ENCODE data around the gene CLIP2.

CLIP2 gene

DNA sequence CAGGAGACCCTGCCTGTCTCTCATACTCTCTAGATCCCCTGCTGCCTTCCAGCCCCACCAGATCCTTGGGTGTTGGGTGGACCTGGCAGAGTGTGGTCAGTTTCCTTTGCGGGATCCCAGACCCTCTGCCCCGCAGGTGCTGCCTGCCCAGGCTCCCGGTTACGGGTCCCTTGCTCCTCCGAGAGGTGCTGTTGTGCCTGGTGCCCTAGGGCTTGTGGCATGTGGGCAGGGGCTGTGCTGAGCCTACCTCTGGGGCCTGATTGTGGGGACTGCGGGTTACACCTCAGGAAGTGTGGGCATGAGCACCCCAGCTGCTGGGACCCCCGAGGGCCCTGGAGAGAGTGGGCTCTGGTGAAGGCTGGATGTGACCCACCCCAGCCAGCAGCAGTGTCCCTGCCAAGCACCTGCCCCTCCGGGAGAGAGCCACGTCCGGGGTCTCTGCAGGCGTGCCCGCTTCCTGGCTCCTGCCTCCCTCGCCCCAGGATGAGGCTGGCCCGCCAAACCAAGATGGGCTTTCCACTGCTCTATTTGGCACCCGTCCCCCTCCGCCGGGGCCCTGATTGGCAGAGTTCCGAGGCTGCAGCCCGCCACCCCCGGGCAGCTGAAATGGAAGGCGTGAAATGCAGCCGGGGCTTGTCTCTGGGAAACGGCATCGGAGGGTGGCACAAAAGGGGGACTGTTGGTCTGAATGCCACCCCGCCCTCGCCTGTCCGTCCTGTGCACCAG, 17.0 kb downstream of the CLIP2 start:
- Histone ChIP-seq H3K9me3 (ENCODE audit: insufficient read depth, low read length, severe bottlenecking) (no peaks in the 10 kb centered on the region), H3K27ac (ENCODE audit: low read length) (no peak overlapping the region), H3K9ac (ENCODE audit: low read depth, low read length) (no peak overlapping the region), H2AFZ (ENCODE audit: low read depth, low read length) (no peak overlapping the region), H3K36me3 (ENCODE audit: insufficient read depth, low read length) (no peaks in the 10 kb centered on the region), H4K20me1 (ENCODE audit: insufficient read depth, low read length) (peaks cover 27% of the 10 kb centered on the region), H3K4me3 (ENCODE audit: low read depth in 1 of 2, low read length in 2 of 2) (no peak overlapping the region), H3K4me2 (ENCODE audit: insufficient read depth, low read length) (no peak overlapping the region), H3K4me1 (ENCODE audit: insufficient read depth, low read length) (no peaks in the 10 kb centered on the region), H3K79me2 (ENCODE audit: insufficient read depth, low read length) (no peaks in the 10 kb centered on the region), H3K27me3 (ENCODE audit: insufficient read depth, low read length, poor library complexity) (no peaks in the 10 kb centered on the region)
- DNase-seq (no peak), ATAC-seq (ENCODE audit: insufficient read depth, low read depth) (no peak)
- TF ChIP-seq EZH2 (IDR thresholded peaks at IDR 0.05; ENCODE audit: borderline replicate concordance, low read depth, low read length, severe bottlenecking): no peak
- TF ChIP-seq, protein P1, sequence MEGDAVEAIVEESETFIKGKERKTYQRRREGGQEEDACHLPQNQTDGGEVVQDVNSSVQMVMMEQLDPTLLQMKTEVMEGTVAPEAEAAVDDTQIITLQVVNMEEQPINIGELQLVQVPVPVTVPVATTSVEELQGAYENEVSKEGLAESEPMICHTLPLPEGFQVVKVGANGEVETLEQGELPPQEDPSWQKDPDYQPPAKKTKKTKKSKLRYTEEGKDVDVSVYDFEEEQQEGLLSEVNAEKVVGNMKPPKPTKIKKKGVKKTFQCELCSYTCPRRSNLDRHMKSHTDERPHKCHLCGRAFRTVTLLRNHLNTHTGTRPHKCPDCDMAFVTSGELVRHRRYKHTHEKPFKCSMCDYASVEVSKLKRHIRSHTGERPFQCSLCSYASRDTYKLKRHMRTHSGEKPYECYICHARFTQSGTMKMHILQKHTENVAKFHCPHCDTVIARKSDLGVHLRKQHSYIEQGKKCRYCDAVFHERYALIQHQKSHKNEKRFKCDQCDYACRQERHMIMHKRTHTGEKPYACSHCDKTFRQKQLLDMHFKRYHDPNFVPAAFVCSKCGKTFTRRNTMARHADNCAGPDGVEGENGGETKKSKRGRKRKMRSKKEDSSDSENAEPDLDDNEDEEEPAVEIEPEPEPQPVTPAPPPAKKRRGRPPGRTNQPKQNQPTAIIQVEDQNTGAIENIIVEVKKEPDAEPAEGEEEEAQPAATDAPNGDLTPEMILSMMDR (IDR thresholded peaks at IDR 0.05; ENCODE audit: borderline replicate concordance, extremely low read depth, low read length, poor library complexity, severe bottlenecking): no peak

DNA sequence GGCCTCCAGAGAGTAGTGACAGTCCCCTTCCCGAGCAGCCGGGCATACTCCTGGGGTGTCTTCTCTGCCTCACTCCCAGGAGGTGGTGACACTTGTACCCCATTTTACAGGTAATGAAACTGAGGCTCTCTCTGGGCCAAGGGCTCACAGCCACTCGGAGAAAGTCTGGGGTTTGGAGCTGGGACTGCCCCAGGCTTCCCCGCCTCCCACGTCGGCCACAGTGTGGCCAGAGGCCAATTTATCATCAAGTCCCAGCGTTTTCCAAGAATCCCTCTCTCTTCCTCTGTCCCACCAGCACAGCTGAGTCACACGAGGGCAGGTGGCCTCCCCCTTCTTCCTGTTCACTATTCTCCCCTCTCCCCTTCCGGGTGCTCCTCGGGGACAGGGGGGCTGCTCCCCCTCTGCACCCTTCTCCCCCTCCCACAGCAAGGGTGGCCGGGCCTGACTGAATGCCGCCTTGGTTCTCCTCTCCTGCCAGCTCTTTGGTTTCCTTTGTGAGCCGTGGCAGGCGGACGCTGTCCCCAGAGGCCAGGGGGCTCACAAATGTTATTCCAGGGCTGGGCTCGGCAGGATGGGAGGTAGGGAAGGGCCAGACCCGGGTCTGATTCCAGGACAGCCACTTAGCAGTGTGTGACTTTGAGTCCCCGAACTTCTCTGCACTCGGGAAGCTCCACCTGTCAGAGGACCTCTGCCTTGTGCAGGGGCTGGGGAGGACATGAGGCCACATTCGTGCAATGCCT, 17.7 kb downstream of the CLIP2 start:
- H4K20me1 ChIP-seq (ENCODE audit: insufficient read depth, low read length): peaks cover 27% of the 10 kb centered on the region
- H3K9ac ChIP-seq (ENCODE audit: low read depth, low read length): no peak overlapping the region
- no peaks in the 10 kb centered on the region for H3K27me3 ChIP-seq (ENCODE audit: insufficient read depth, low read length, poor library complexity)
- 0 out of 3 replicates have a peak, but pooled peaks have one; percentile 29 for ATAC-seq (ENCODE audit: insufficient read depth, low read depth)
- no peak overlapping the region for H3K4me2 ChIP-seq (ENCODE audit: insufficient read depth, low read length)
- DNase-seq: no peak
- no peak overlapping the region for H3K27ac ChIP-seq (ENCODE audit: low read length)
- no peak for TF ChIP-seq EZH2 (IDR thresholded peaks at IDR 0.05; ENCODE audit: borderline replicate concordance, low read depth, low read length, severe bottlenecking)
- TF ChIP-seq, protein P1 (IDR thresholded peaks at IDR 0.05; ENCODE audit: borderline replicate concordance, extremely low read depth, low read length, poor library complexity, severe bottlenecking): no peak
- no peaks in the 10 kb centered on the region for H3K4me1 ChIP-seq (ENCODE audit: insufficient read depth, low read length)
- no peaks in the 10 kb centered on the region for H3K36me3 ChIP-seq (ENCODE audit: insufficient read depth, low read length)
- H3K9me3 ChIP-seq (ENCODE audit: insufficient read depth, low read length, severe bottlenecking): no peaks in the 10 kb centered on the region
- H2AFZ ChIP-seq (ENCODE audit: low read depth, low read length): no peak overlapping the region
- H3K79me2 ChIP-seq (ENCODE audit: insufficient read depth, low read length): no peaks in the 10 kb centered on the region
- H3K4me3 ChIP-seq (ENCODE audit: low read depth in 1 of 2, low read length in 2 of 2): no peak overlapping the region

DNA sequence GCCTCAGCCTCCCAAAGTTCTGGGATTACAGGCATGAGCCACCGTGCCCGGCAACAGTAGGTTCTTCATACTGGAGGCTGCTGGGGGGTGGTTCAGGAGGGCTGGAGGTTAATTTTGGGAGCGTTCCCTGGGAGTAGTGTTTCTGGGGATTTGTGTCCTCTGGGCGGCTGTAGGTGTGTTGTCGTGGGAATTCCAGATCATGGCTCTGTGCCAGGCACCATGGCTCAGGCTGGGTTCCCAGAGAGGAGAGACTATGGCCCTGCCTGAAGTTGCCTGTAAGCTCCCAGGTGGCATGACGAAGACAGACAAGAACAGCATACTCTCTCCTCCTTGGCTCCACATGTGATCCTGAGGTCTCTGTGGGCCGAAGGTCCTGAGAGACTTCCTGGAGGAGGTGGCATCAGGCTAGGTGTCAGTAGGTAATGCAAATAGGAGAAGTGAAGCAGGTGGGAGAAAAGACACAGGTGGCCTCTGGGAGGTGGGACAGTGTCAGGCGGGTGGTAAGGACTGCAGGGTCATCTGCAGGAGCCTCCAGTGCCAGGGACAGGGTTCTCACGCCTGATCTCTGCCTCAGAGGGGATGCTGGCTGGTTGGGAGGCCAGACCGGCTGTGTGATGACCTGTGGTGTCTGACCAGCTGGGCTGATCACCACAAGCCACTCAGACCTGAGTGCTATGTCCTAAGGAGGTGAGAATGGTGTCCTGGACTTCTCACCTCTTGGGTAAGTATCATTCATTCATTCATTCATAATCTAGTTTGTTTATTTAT, 18.7 kb downstream of the CLIP2 start:
- no peaks in the 10 kb centered on the region for H3K4me1 ChIP-seq (ENCODE audit: insufficient read depth, low read length)
- no peak overlapping the region for H2AFZ ChIP-seq (ENCODE audit: low read depth, low read length)
- no peak overlapping the region for H3K4me3 ChIP-seq (ENCODE audit: low read depth in 1 of 2, low read length in 2 of 2)
- no peak overlapping the region for H3K9ac ChIP-seq (ENCODE audit: low read depth, low read length)
- TF ChIP-seq, protein P1 (IDR thresholded peaks at IDR 0.05; ENCODE audit: borderline replicate concordance, extremely low read depth, low read length, poor library complexity, severe bottlenecking): no peak
- no peak for TF ChIP-seq EZH2 (IDR thresholded peaks at IDR 0.05; ENCODE audit: borderline replicate concordance, low read depth, low read length, severe bottlenecking)
- no peaks in the 10 kb centered on the region for H3K9me3 ChIP-seq (ENCODE audit: insufficient read depth, low read length, severe bottlenecking)
- no peak overlapping the region for H3K27ac ChIP-seq (ENCODE audit: low read length)
- ATAC-seq (ENCODE audit: insufficient read depth, low read depth) (no peak), DNase-seq (no peak)
- peaks cover 21% of the 10 kb centered on the region for H4K20me1 ChIP-seq (ENCODE audit: insufficient read depth, low read length)
- no peaks in the 10 kb centered on the region for H3K27me3 ChIP-seq (ENCODE audit: insufficient read depth, low read length, poor library complexity)
- no peaks in the 10 kb centered on the region for H3K79me2 ChIP-seq (ENCODE audit: insufficient read depth, low read length)
- H3K4me2 ChIP-seq (ENCODE audit: insufficient read depth, low read length): no peak overlapping the region
- no peaks in the 10 kb centered on the region for H3K36me3 ChIP-seq (ENCODE audit: insufficient read depth, low read length)
